ENCODE measurements around the gene SLC26A6.

SLC26A6 gene

DNA sequence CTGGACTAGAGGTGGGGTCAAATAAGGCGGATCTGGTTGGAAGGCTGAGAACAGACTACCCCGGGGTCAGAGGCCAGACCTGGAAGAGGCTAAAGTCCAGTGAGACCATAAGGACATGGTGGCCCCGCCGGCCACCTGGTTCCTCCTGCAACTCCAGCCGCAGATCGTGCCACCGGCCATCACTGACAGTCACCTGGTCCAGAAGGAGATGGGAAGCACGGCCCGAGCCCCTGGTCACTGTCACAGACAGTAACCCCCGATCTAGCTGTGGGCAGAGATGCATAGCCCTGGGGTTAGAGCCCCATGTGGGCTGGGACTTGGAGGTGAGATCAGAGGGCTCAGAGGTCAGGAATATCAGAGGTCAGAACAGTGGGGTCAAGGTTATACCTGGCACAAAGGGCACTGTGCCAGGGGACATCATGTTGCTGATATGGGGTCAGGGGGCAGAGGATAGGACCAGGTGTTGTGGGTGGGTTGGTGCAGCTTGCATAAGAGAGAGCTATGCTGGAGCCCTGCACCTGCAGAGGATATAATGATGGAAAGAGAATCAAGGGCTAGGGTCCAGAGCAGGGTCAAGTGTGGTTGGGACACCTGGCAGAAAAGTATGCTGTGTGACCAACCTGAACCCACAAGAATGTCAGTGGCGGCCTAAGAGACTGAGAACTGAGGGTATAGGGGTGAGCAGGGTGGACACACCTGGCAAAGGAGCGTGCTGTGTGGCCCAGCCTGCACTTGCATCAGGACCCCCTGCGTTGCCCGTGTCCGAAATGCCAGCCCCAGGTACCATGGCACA, 17.9 kb upstream of the SLC26A6 start:
- Mint-ChIP-seq H3K9me3 (no peaks in the 10 kb centered on the region), H3K4me3 (no peak overlapping the region), H3K36me3 (ENCODE audit: insufficient read depth) (peaks cover 8% of the 10 kb centered on the region), H3K27ac (no peak overlapping the region), H3K4me1 (ENCODE audit: low read depth in 2 of 2) (peaks cover 10 to 16% of the 10 kb centered on the region in 2 donors), H3K27me3 (no peaks in the 10 kb centered on the region)
- ATAC-seq (replicated peaks) (no peak), DNase-seq (no peak)

- Mint-ChIP-seq H3K27ac (no peak overlapping the region), H3K4me3 (no peak overlapping the region), H3K27me3 (no peaks in the 10 kb centered on the region), H3K36me3 (ENCODE audit: insufficient read depth) (peaks cover 8% of the 10 kb centered on the region), H3K4me1 (ENCODE audit: low read depth in 2 of 2) (peaks cover 6 to 11% of the 10 kb centered on the region in 2 donors), H3K9me3 (no peaks in the 10 kb centered on the region)
- no peak for DNase-seq
- no peak for ATAC-seq (replicated peaks)
These were observed 16.5 kb upstream of the SLC26A6 start for GRCh38 chr3:48651771-48652170.

- Mint-ChIP-seq H3K4me3 (no peak overlapping the region), H3K9me3 (no peaks in the 10 kb centered on the region), H3K27me3 (no peaks in the 10 kb centered on the region), H3K4me1 (ENCODE audit: low read depth in 2 of 2) (peaks cover 6 to 9% of the 10 kb centered on the region in 2 donors), H3K36me3 (ENCODE audit: insufficient read depth) (peaks cover 8% of the 10 kb centered on the region), H3K27ac (no peak overlapping the region)
- no peak for ATAC-seq (replicated peaks)
- DNase-seq: no peak
These were observed 15.5 kb upstream of the SLC26A6 start for GRCh38 chr3:48650723-48651122.

- no peak overlapping the region for H3K4me3 Mint-ChIP-seq
- ATAC-seq (replicated peaks) (no peak), DNase-seq (no peak)
- H3K9me3 Mint-ChIP-seq: no peaks in the 10 kb centered on the region
- H3K27ac Mint-ChIP-seq: no peak overlapping the region
- H3K27me3 Mint-ChIP-seq: no peaks in the 10 kb centered on the region
- peaks cover 3% of the 10 kb centered on the region for H3K36me3 Mint-ChIP-seq (ENCODE audit: insufficient read depth)
- H3K4me1 Mint-ChIP-seq (ENCODE audit: low read depth in 2 of 2): no peaks in the 10 kb centered on the region
These were observed 13.1 kb upstream of the SLC26A6 start for GRCh38 chr3:48648188-48648850.

- no peak for ATAC-seq (replicated peaks)
- no peak for DNase-seq
- Mint-ChIP-seq H3K27me3 (no peaks in the 10 kb centered on the region), H3K36me3 (ENCODE audit: insufficient read depth) (peaks cover 3% of the 10 kb centered on the region), H3K4me1 (ENCODE audit: low read depth in 2 of 2) (no peaks in the 10 kb centered on the region), H3K9me3 (no peaks in the 10 kb centered on the region), H3K4me3 (no peak overlapping the region), H3K27ac (no peak overlapping the region)
These were observed 12.5 kb upstream of the SLC26A6 start for GRCh38 chr3:48647714-48648113.

- DNase-seq (no peak), ATAC-seq (replicated peaks) (no peak)
- H3K27me3 Mint-ChIP-seq: peaks cover 0 to 9% of the 10 kb centered on the region in 2 donors
- no peak overlapping the region for H3K27ac Mint-ChIP-seq
- no peaks in the 10 kb centered on the region for H3K9me3 Mint-ChIP-seq
- H3K4me3 Mint-ChIP-seq: no peak overlapping the region
- H3K4me1 Mint-ChIP-seq (ENCODE audit: low read depth in 2 of 2): no peaks in the 10 kb centered on the region
- peaks cover 9% of the 10 kb centered on the region for H3K36me3 Mint-ChIP-seq (ENCODE audit: insufficient read depth)
These were observed 9.9 kb upstream of the SLC26A6 start for GRCh38 chr3:48644898-48645760.

- H3K36me3 Mint-ChIP-seq (ENCODE audit: insufficient read depth): peaks cover 9% of the 10 kb centered on the region
- peaks cover 0 to 2% of the 10 kb centered on the region in 2 donors for H3K4me1 Mint-ChIP-seq (ENCODE audit: low read depth in 2 of 2)
- no peaks in the 10 kb centered on the region for H3K9me3 Mint-ChIP-seq
- no peak overlapping the region for H3K4me3 Mint-ChIP-seq
- H3K27ac Mint-ChIP-seq: no peak overlapping the region
- H3K27me3 Mint-ChIP-seq: peaks cover 0 to 9% of the 10 kb centered on the region in 2 donors
- ATAC-seq (replicated peaks): no peak
- no peak for DNase-seq
These were observed 7.3 kb upstream of the SLC26A6 start for GRCh38 chr3:48642605-48643004.

GRCh38 chr3:48641396-48641795, 6.1 kb upstream of the SLC26A6 start:
- Mint-ChIP-seq H3K4me3 (no peak overlapping the region), H3K27ac (no peak overlapping the region), H3K9me3 (no peaks in the 10 kb centered on the region), H3K36me3 (ENCODE audit: insufficient read depth) (peaks cover 9% of the 10 kb centered on the region), H3K27me3 (peaks cover 0 to 9% of the 10 kb centered on the region in 2 donors), H3K4me1 (ENCODE audit: low read depth in 2 of 2) (peaks cover 0 to 5% of the 10 kb centered on the region in 2 donors)
- no peak for ATAC-seq (replicated peaks)
- no peak for DNase-seq

DNA sequence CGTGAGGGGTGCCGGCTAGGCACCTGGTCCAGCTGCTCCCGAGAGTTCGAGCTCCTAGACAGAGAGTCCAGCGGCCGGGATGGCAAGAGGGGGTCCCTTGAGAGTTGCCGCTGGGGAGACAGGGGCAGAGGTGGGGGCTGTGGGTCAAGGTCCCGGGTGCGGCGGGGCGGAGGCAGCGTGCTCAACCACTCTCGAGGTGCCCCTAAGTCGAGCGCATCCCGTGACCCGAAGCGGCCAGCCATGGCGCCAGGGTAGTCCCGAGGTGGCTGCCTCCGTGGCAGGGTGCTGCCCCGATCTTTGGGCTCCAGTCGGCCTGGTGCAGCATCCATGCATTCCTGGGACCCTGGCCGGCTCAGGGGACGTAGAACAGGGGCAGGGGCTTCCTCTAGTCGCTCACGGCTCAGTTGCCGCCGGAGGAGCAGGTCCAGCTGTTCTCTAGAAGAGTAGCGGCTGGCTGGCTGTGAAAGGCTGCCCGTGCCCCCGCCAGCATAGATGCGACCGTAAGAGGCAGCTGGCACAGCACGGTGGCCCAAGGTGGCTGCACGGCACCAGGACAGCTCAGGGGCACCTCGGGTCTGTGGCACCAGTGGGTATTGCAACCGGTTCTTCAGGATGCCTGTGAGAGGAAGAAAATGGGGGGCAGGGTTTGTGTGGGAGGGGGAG, 4.8 kb upstream of the SLC26A6 start:
- Mint-ChIP-seq H3K27me3 (peaks cover 0 to 9% of the 10 kb centered on the region in 2 donors), H3K4me1 (ENCODE audit: low read depth in 2 of 2) (peaks cover 0 to 8% of the 10 kb centered on the region in 2 donors), H3K9me3 (no peaks in the 10 kb centered on the region), H3K4me3 (no peak overlapping the region), H3K27ac (no peak overlapping the region), H3K36me3 (ENCODE audit: insufficient read depth) (peaks cover 12% of the 10 kb centered on the region)
- ATAC-seq (replicated peaks) (no peak), DNase-seq (no peak)

- ATAC-seq (replicated peaks) (no peak), DNase-seq (no peak)
- H3K36me3 Mint-ChIP-seq (ENCODE audit: insufficient read depth): peaks cover 8% of the 10 kb centered on the region
- H3K9me3 Mint-ChIP-seq: no peaks in the 10 kb centered on the region
- peaks cover 10 to 18% of the 10 kb centered on the region in 2 donors for H3K4me1 Mint-ChIP-seq (ENCODE audit: low read depth in 2 of 2)
- peaks cover 0 to 9% of the 10 kb centered on the region in 2 donors for H3K27me3 Mint-ChIP-seq
- peak overlapping the region in 1 of 2 donors; percentile 54 for H3K27ac Mint-ChIP-seq
- H3K4me3 Mint-ChIP-seq: peak overlapping the region in 1 of 2 donors; percentile 62
These were observed 2.0 kb upstream of the SLC26A6 start for GRCh38 chr3:48637305-48637704.

- ATAC-seq (replicated peaks) (no peak), DNase-seq (no peak)
- Mint-ChIP-seq H3K36me3 (ENCODE audit: insufficient read depth) (peaks cover 2% of the 10 kb centered on the region), H3K27ac (no peak overlapping the region), H3K9me3 (no peaks in the 10 kb centered on the region), H3K4me1 (ENCODE audit: low read depth in 2 of 2) (peaks cover 14 to 18% of the 10 kb centered on the region in 2 donors), H3K4me3 (peak overlapping the region; percentile 80 to 89), H3K27me3 (no peaks in the 10 kb centered on the region)
These were observed 941 bp upstream of the SLC26A6 start for GRCh38 chr3:48636149-48636655.

DNA sequence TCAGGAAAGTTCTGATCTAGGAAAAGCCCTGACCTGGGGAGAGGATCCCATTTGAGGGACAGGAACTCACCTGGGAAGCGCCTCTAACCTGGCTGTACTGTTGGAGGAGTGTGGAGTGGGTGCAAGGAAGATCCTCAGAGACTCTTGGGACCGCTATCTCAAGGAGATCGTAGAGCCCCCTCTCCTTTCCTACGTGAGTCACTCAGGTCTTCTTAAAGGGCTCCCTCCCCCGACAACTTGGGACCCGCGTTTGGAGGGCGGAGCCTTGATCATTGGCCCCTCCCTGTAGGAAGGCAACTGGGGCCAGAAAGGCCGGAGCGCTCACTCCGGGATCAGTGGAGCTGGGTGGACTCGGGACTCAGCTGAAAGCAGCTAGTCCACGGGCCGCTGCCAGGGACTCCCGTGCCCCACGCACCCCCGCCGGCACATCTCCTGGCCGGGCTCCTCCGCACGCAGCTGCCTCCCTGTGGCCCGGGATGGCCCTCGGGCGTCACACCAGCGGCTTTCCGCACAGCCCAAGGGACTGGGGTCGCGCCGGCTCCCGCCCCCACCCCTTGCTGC, 520 bp downstream of the SLC26A6 start:
- Mint-ChIP-seq H3K4me3 (peak overlapping the region; percentile 80 to 89), H3K4me1 (ENCODE audit: low read depth in 2 of 2) (peaks cover 14 to 18% of the 10 kb centered on the region in 2 donors), H3K27me3 (no peaks in the 10 kb centered on the region), H3K9me3 (no peaks in the 10 kb centered on the region), H3K27ac (peak overlapping the region; percentile 61 to 82), H3K36me3 (ENCODE audit: insufficient read depth) (peaks cover 5% of the 10 kb centered on the region)
- ATAC-seq (replicated peaks): peak; percentile 20
- peak in 2 of 3 experiments; percentile 11 to 16 for DNase-seq
